Immature natural killer cell (primary cell): ENCODE measurements around the gene PAXX. TPM values are rescaled to one million over a fixed set of nuclear protein-coding genes. Genes with fewer than 3 reads are reported as not detected.
A peak's percentile ranks its signal among the peaks of the same experiment; 100 is the strongest.

Experiments used
- DNase-seq, 3 donors: peaks; one replicate each; pipeline ENCODE4 v3.0.0; 2022; ENCODE audit warnings: mixed read lengths in 1 of 3
- H3K27ac Mint-ChIP-seq, 6 donors: one replicate each; pipeline ENCODE4 v1.8.0; 2020; ENCODE audit warnings: mixed read lengths in 6 of 6, mild to moderate bottlenecking in 5 of 6, inconsistent platforms in 4 of 6, moderate library complexity in 3 of 6
- H3K27me3 Mint-ChIP-seq, 3 donors: one replicate each; pipeline ENCODE4 v1.8.0; 2020 to 2021; ENCODE audit warnings: low read depth in 3 of 3, mild to moderate bottlenecking in 3 of 3, mixed read lengths in 3 of 3, moderate library complexity in 3 of 3, inconsistent platforms in 1 of 3
- H3K36me3 Mint-ChIP-seq, 3 donors: one replicate each; pipeline ENCODE4 v1.8.0; 2020; ENCODE audit warnings: mixed read lengths in 3 of 3, inconsistent platforms in 2 of 3, mild to moderate bottlenecking in 2 of 3
- H3K4me1 Mint-ChIP-seq, 2 donors: one replicate each; pipeline ENCODE4 v1.8.0; 2020; ENCODE audit warnings: inconsistent platforms in 2 of 2, mild to moderate bottlenecking in 2 of 2, mixed read lengths in 2 of 2, moderate library complexity in 1 of 2
- H3K4me3 Mint-ChIP-seq, 5 donors: one replicate each; pipeline ENCODE4 v1.8.0; 2020; ENCODE audit warnings: mild to moderate bottlenecking in 5 of 5, mixed read lengths in 5 of 5, inconsistent platforms in 3 of 5, moderate library complexity in 3 of 5
- H3K9me3 Mint-ChIP-seq, 6 donors: one replicate each; pipeline ENCODE4 v1.8.0; 2020; ENCODE audit warnings: mild to moderate bottlenecking in 6 of 6, mixed read lengths in 6 of 6, inconsistent platforms in 4 of 6, moderate library complexity in 3 of 6
- polyA plus RNA-seq, 3 donors: library from polyadenylated mRNA; unstranded; fragments of 300-500 nt; fragmentation: Illumina TruSeq; gene quantifications; one replicate each; pipeline ENCODE4 v1.2.3, GENCODE V29; 2021

Gene PAXX
- polyA plus RNA-seq, 3 donors from 2014 or later = 135 to 207 (median 182) TPM

DNA sequence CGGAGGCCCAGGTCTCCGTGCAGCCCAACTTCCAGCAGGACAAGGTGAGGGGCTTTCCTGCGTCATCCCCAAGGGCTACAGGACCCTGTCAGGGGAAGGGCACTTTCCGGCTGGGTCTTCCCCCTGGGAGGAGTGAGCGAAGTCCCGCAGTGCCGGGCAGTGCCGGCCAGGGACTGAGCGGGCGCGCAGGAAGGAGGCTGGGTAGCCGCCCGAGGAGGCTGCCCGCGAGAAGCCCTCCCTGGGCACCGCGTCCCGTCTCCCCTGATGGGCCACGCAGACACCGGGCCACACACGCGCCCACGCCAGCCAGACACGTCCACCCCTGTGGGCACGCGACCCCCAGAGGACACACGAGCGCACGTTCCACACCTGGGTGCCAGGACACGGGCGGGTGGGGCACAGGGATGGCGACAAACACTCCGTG, 14.6 kb upstream of the PAXX start:
- H3K4me3 Mint-ChIP-seq = peak overlapping the region; percentile 62 to 80 (median 68)
- H3K27me3 Mint-ChIP-seq = peaks cover 0 to 3% (median 2%) of the 10 kb centered on the region in 3 donors
- peak overlapping the region in 5 of 6 donors; percentile 20 to 59 (median 53) for H3K27ac Mint-ChIP-seq
- H3K36me3 Mint-ChIP-seq = no peaks in the 10 kb centered on the region
- peaks cover 20 to 35% of the 10 kb centered on the region in 2 donors for H3K4me1 Mint-ChIP-seq
- no peak for DNase-seq
- no peaks in the 10 kb centered on the region for H3K9me3 Mint-ChIP-seq

DNA sequence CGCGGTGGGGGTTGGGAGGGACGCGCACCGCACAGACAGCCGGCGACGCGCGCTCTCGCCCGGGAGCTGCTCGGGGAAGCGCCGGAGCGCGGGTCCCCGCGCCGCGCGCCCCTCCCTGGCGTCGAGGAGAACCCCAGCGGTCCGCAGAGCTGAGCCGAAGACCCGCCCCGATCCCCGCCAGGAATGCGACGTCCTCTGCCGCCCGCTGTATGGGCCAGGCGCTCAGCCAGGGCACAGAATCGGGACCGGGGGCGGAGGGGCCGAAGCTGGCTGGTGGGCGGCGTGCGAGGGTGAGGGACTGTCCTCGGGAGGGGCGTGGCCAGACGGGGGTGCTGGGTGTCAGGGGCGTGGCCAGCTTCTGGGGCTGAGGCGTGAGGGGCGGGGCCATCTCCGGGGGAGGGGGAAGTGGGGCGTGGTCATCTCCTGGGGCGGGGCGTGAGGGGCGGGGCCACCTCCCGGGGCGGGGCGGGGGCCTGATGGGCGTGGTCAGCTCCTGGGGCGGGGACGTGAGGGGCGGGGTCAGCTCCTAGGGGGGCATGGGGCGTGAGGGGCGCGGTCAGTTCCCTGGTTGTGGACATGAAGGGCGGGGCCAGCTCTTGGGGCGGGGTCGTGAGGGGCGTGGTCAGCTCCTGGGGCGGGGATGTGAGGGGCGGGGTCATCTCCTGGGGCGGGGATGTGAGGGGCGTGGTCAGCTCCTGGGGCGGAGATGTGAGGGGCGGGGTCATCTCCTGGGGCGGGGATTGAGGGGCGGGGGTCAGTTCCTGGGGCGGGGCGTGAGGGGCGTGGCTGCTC, 14.0 kb upstream of the PAXX start:
- Mint-ChIP-seq H3K4me3 (peak overlapping the region; percentile 68 to 80 (median 71)), H3K27ac (peak overlapping the region in 3 of 6 donors; percentile 20 to 73 (median 57))

DNA sequence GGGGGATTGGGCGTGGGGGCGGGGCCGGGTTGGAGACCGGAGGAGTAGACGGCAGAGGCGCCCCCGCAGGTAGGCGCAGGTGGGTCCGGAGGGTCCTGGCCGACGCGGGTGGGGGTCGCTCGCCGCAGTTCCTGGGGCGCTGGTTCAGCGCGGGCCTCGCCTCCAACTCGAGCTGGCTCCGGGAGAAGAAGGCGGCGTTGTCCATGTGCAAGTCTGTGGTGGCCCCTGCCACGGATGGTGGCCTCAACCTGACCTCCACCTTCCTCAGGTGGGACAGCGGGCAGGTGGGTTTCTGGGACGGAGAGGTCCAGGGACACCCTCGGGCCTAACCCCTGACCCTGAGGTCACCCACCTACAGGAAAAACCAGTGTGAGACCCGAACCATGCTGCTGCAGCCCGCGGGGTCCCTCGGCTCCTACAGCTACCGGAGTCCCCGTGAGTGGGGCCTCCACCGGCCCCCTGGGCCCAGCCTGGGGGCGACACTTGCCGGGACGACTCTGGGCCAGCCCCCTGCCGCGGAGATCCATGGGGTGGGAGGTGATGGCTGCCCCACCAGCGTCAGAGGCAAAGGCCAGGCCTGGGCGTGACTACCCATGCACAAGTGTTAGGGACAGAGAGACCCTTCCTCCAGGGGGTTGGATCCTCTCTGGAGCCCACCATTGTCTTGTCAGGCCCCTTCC, 13.2 kb upstream of the PAXX start:
- Mint-ChIP-seq H3K27ac (no peak overlapping the region), H3K27me3 (peaks cover 2 to 5% (median 5%) of the 10 kb centered on the region in 3 donors), H3K36me3 (peaks cover 0 to 3% (median 3%) of the 10 kb centered on the region in 3 donors), H3K9me3 (no peaks in the 10 kb centered on the region), H3K4me3 (no peak overlapping the region), H3K4me1 (peaks cover 25 to 36% of the 10 kb centered on the region in 2 donors)
- DNase-seq = no peak

More for the DNA sequence above, 14.0 kb upstream of the PAXX start:
- Mint-ChIP-seq H3K4me1 (peaks cover 20 to 35% of the 10 kb centered on the region in 2 donors), H3K36me3 (no peaks in the 10 kb centered on the region), H3K9me3 (no peaks in the 10 kb centered on the region), H3K27me3 (peaks cover 0 to 3% (median 2%) of the 10 kb centered on the region in 3 donors)
- peak; percentile 84 to 87 (median 84) for DNase-seq

DNA sequence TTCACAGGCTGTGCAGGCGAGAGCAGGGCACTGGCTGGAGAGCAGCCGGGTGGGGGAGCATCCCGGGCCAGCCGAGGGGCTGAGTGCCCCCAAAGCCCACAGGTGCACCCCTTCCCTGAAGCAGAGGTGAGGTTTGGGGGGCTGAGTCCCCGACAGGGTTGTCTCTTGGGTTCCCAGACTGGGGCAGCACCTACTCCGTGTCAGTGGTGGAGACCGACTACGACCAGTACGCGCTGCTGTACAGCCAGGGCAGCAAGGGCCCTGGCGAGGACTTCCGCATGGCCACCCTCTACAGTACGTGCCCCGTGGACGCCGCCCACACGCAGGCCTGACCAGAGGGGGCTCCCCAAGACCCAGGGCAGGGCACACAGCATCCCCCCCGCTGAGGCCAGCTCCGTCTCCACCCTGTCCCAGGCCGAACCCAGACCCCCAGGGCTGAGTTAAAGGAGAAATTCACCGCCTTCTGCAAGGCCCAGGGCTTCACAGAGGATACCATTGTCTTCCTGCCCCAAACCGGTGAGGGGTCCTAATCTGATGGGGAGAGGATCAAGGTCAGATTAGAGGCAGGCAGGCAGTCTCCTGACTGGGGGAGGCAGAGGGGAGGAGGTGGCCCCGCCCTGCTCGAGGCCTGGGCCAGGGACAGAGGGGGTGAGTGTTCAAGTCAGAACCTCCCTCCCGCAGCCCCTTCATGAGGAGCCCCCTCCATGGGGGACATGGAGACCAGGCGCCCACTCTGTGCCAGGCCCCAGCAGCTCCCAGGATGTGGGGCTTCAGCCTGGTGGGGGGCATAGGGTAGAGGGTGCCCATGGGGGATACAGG, 12.2 kb upstream of the PAXX start:
- no peak overlapping the region for H3K4me3 Mint-ChIP-seq
- peaks cover 22 to 27% of the 10 kb centered on the region in 2 donors for H3K4me1 Mint-ChIP-seq
- H3K9me3 Mint-ChIP-seq = no peaks in the 10 kb centered on the region
- H3K27ac Mint-ChIP-seq = peak overlapping the region in 1 of 6 donors; percentile 40
- DNase-seq = no peak
- H3K27me3 Mint-ChIP-seq = peaks cover 2 to 6% (median 5%) of the 10 kb centered on the region in 3 donors
- H3K36me3 Mint-ChIP-seq = peaks cover 0 to 5% (median 4%) of the 10 kb centered on the region in 3 donors

DNA sequence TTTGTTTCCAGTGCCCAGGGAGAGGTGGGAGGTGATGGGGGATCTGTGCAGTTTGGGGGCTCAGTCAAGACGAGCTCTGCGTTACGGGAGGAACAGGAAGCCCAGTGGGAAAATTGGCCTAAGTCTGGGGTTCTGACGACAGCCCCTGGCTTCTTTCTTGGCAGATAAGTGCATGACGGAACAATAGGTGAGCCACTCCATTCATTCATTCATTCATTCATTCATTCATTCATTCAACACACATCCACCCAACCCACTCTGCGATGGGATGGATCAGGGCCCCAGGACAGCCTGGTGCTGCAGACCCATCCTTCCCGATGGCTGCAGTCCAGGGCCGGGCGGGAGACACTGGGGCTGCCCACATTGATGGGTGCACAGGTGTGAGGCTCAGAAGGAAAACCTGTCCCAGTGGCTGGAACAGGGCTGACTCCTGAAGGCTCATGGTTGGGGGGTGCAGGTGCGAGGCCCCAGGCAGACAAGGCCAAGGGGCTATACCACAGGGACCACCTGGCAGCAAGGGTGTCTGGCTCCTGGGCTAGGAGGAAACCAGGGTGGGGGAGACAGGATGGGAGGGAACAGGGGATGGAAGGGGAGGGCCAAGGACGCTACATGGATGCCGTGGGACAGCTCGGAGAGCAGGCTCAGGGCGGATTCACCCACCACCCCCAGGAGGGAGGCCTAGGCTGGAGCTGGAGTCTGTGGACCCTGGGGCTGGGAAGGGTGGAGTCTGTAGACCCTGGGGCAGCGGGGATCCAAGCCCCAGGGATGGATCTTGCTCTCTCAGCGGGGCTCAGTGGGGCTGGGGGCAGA, 11.3 kb upstream of the PAXX start:
- Mint-ChIP-seq H3K4me1 (peaks cover 13 to 18% of the 10 kb centered on the region in 2 donors), H3K9me3 (no peaks in the 10 kb centered on the region), H3K27ac (no peak overlapping the region), H3K36me3 (peaks cover 0 to 5% (median 4%) of the 10 kb centered on the region in 3 donors), H3K4me3 (no peak overlapping the region), H3K27me3 (peaks cover 2 to 6% (median 5%) of the 10 kb centered on the region in 3 donors)
- no peak for DNase-seq

DNA sequence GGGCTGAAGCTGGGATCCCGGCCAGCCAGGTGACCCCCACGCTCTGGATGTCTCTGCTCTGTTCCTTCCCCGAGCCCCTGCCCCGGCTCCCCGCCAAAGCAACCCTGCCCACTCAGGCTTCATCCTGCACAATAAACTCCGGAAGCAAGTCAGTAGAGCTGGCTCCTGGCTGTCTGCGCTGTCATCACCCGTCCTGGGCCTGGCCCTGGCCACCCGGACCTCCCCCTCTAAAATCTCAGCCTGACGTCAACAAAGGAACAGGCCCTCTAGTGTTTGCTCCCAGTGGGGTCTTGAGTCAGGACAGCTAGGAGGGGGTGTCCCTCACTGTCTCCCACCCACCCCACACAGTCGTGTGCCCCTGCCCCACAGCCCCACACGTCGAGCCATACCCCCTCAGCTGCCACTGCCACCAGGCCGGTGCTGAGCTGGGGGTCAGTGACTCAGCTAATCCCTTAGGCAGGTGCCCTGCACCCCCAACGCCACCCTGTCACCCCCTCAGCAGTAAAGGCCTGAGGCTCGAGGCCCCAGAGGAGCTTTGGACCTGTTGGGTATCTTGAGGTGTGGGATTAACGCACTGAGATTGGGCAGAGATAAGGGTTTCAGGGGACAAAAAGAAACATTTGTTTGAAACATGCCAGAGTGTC, 10.5 kb upstream of the PAXX start:
- Mint-ChIP-seq H3K4me1 (peaks cover 7 to 10% of the 10 kb centered on the region in 2 donors), H3K27me3 (peaks cover 2 to 9% (median 5%) of the 10 kb centered on the region in 3 donors), H3K36me3 (peaks cover 0 to 5% (median 4%) of the 10 kb centered on the region in 3 donors), H3K27ac (no peak overlapping the region), H3K9me3 (no peaks in the 10 kb centered on the region), H3K4me3 (no peak overlapping the region)
- DNase-seq = no peak

DNA sequence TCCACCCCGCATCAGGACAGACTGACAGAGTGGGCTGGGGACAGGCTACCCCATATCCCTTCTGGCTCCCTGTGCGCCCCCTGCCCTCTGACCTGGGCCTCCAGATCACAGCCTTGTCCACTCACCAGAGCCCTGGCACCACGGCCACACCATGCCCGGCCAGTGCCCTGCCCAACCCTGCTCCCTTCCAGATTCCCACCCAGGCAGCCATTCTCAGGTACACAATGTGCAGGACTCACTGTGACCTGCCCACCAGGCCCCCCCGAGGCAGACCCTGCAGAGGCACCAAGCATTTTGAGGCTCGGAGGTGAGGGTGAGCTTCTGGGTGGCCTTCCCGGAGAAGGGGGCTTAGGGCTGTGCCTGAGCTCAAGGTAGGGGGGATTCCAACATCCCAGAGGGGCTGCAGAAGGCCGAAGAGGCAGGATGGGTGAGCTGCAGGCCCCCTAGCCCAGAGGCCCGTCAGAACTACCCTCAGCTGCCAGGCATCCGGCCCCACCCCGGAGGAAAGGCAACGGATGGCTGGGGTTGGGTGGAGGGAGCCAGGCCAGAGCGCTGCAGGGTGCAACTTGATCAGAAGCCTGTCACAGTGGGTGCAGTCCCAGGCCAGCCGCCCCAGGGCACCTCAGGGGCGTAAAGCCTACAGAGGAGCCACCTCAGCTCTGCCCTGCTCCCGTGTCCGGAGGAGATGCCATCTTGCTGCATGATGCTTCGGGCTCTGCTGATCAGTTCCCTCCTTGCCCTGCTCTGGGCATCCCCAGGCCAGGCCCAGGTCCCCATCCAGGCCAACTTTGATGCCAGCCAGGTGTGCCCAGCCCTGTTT, 9.8 kb upstream of the PAXX start, which contains the start of gene LCNL1:
Gene LCNL1, plus strand, starts transcription at position 762 of the 820 bp plus-strand sequence. CDS start 594 bp downstream, outside the sequence.
- H3K9me3 Mint-ChIP-seq = no peaks in the 10 kb centered on the region
- peaks cover 2 to 9% (median 4%) of the 10 kb centered on the region in 3 donors for H3K27me3 Mint-ChIP-seq
- no peak for DNase-seq
- peaks cover 6 to 7% of the 10 kb centered on the region in 2 donors for H3K4me1 Mint-ChIP-seq
- peak within 1 kb of the TSS in 1 of 5 donors; percentile 3 for H3K4me3 Mint-ChIP-seq
- no peak within 1 kb of the TSS for H3K27ac Mint-ChIP-seq
- peaks cover 0 to 5% (median 4%) of the 10 kb centered on the region in 3 donors for H3K36me3 Mint-ChIP-seq

DNA sequence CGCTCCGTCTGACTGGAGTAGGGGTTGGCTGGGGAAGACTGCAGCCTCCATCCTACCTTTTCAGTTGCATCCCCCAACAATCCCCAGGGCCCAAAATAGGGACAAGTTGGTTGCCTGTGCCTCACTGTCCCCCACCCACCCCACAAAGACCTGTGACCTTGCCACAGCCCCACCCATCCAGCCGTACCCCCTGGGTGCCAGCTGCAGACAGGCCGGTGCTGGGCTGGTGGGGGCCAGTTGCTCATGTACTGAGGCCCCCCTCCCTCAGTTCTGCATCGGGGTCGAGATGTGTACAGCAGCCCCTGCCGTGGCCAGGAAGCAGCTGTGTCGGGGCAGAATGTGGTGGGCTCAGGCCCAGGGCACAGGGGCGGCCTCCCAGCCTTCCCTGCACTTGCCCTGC, 9.1 kb upstream of the PAXX start:
- Mint-ChIP-seq H3K27ac (no peak overlapping the region), H3K9me3 (no peaks in the 10 kb centered on the region), H3K4me1 (peaks cover 6 to 7% of the 10 kb centered on the region in 2 donors), H3K4me3 (no peak overlapping the region), H3K27me3 (peaks cover 2 to 9% (median 4%) of the 10 kb centered on the region in 3 donors), H3K36me3 (peaks cover 0 to 9% (median 4%) of the 10 kb centered on the region in 3 donors)
- DNase-seq = no peak

DNA sequence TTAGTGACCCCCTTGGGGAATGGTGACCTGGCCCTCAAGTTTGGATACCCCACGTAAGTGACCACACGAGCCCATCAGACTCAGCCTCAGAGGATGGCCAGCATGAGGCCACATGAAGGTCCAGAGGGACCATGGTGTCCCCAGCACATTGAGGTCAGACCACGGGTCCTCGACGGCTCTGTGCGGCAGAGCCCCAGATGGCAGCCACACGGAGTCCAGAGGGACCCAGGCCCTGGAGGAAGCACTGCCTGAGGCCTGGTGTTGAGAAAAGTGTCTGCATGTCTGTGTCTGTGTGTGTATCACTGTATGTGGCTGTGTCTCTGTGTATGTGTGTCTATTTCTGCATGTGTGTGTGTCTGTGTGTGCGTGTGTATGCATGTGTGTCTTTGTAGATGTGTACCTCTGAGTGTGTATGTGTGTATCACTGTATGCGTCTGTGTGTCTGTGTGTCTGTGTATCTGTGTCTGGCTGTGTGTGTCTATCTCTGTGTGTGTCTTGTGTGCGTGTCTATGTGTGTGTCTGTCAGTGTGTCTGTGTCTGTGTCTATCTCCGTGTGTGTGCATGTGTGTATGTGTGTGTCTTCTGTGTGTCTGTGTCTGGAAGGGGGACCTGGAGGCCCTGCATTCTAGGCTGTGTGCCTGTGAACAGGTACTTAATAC, 8.4 kb upstream of the PAXX start:
- Mint-ChIP-seq H3K36me3 (peaks cover 0 to 9% (median 4%) of the 10 kb centered on the region in 3 donors), H3K27me3 (peaks cover 2 to 9% (median 4%) of the 10 kb centered on the region in 3 donors), H3K4me1 (peaks cover 6 to 7% of the 10 kb centered on the region in 2 donors), H3K4me3 (peak overlapping the region in 3 of 5 donors; percentile 3 to 21 (median 16)), H3K27ac (no peak overlapping the region), H3K9me3 (no peaks in the 10 kb centered on the region)
- no peak for DNase-seq

DNA sequence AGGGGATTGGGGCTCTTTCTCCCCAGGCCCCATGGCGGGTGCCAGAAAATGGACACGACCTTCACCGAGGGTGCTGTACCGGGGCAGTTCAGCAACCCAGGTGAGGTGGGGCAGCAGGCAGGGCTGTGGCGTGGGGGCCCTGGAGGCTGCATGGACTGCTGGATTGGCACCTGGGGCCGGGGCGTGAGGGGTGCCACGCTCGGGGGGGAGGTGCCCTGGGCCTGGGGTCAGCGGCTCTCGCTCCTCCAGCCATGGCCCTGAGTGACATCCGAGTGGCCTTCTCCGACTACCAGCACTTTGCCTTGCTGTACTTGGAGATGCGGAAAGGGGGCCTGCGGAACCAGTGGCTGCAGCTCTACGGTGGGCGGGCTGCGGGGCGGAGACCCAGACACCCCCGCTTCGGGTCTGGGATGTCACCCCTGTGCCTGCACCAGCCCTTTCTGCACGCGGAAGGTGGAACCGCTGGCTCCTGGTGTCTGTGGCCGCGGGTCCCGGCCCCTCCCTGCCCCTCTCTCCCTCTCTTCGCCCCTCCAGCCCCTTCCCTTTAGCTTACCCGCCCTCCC, 7.7 kb upstream of the PAXX start:
- no peak for DNase-seq
- H3K27ac Mint-ChIP-seq = no peak overlapping the region
- H3K36me3 Mint-ChIP-seq = peaks cover 0 to 9% (median 4%) of the 10 kb centered on the region in 3 donors
- H3K9me3 Mint-ChIP-seq = no peaks in the 10 kb centered on the region
- no peak overlapping the region for H3K4me3 Mint-ChIP-seq
- peaks cover 2 to 9% (median 8%) of the 10 kb centered on the region in 3 donors for H3K27me3 Mint-ChIP-seq
- H3K4me1 Mint-ChIP-seq = peaks cover 6 to 7% of the 10 kb centered on the region in 2 donors

DNA sequence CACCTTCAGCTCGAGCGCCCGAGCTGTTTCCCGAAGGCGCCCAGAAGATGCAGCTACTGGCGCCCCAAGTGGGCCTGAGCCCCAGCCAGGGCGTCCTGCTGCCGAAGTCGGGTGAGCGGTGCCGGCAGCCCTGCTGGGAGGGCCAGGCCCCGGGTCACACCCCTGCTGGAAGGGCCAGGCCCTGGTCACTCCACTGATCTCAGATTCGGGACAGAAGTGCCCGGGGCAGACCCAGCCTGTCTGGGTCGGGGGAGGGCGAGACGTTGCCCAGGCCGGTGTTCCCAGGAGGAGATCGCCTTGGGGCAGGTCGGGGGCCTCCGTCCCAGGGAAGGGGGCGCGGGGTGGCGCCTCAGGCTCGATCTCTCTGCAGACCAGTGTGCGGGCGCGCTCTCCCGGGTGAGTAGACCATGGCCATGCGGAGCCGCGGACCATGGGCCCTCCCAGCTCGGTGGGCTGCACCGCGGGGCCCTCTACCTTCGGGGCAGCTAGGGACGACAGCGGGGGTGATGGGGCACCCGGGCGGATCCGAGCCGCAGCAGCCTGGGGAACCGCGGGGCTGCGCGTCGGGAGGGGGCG, 7.1 kb upstream of the PAXX start:
- peaks cover 2 to 9% (median 8%) of the 10 kb centered on the region in 3 donors for H3K27me3 Mint-ChIP-seq
- no peaks in the 10 kb centered on the region for H3K9me3 Mint-ChIP-seq
- H3K36me3 Mint-ChIP-seq = peaks cover 0 to 9% (median 4%) of the 10 kb centered on the region in 3 donors
- H3K27ac Mint-ChIP-seq = no peak overlapping the region
- DNase-seq = no peak
- no peak overlapping the region for H3K4me3 Mint-ChIP-seq
- peaks cover 6 to 7% of the 10 kb centered on the region in 2 donors for H3K4me1 Mint-ChIP-seq
